Fibroblast of villous mesenchyme (primary cell): ENCODE results near the gene CASP3. TPM values are rescaled to one million over a fixed set of nuclear protein-coding genes. Genes with fewer than 3 reads are reported as not detected.

Experiments
- DNase-seq: peaks from one replicate; pipeline ENCODE4 v3.0.0-alpha.2; 2010; ENCODE audit warnings: low read depth
- H3K4me3 ChIP-seq: 2 replicates; pipeline ENCODE4 v1.5.1; 2011; ENCODE audit warnings: low read depth, mild to moderate bottlenecking, low read length
- CTCF ChIP-seq: IDR thresholded peaks from 2 replicates; pipeline ENCODE4 v1.5.1; 2012; ENCODE audit warnings: low read depth, mild to moderate bottlenecking, low read length; ENCODE audit not compliant: insufficient read depth
- total RNA-seq: library from RNA; depleted of rRNA; stranded (reverse); fragments of >200 nt; gene quantifications from 2 replicates; pipeline ENCODE4 v1.2.3, GENCODE V29; 2012

Gene CASP3
- total RNA-seq, 1 donor, result 110 TPM

GRCh38 chr4:184675018-184675417 is 25.8 kb upstream of the CASP3 start:
- no peak overlapping the region for H3K4me3 ChIP-seq
- DNase-seq, result no peak
- TF ChIP-seq CTCF, result no peak

- TF ChIP-seq CTCF, result no peak
- DNase-seq, result no peak
- H3K4me3 ChIP-seq, result no peak overlapping the region
These were observed 24.8 kb upstream of the CASP3 start for GRCh38 chr4:184674011-184674410.

- no peak for DNase-seq
- H3K4me3 ChIP-seq, result no peak overlapping the region
- TF ChIP-seq CTCF, result no peak
These were observed 23.5 kb upstream of the CASP3 start for GRCh38 chr4:184672741-184673140.

GRCh38 chr4:184671101-184671500 is 21.9 kb upstream of the CASP3 start:
- DNase-seq, result no peak
- TF ChIP-seq CTCF, result no peak
- H3K4me3 ChIP-seq, result no peak overlapping the region

- DNase-seq, result no peak
- TF ChIP-seq CTCF, result no peak
- H3K4me3 ChIP-seq, result no peak overlapping the region
These were observed 20.0 kb upstream of the CASP3 start for GRCh38 chr4:184669251-184669650.

GRCh38 chr4:184668511-184669114 is 19.4 kb upstream of the CASP3 start:
- H3K4me3 ChIP-seq, result no peak overlapping the region
- DNase-seq, result peak; percentile 36

More at GRCh38 chr4:184668511-184669114, 19.4 kb upstream of the CASP3 start:
- TF ChIP-seq CTCF, result no peak
